Spleen (tissue), 11 donors: ENCODE data around the gene HK3. TPM values are rescaled to one million over a fixed set of nuclear protein-coding genes. Genes with fewer than 3 reads are reported as not detected.
A peak's percentile ranks its signal among the peaks of the same experiment; 100 is the strongest.

Experiments
- DNase-seq: peaks from one replicate; pipeline ENCODE4 v3.0.0-alpha.2; 2020
- H3K27ac ChIP-seq, 8 donors: fragments of 200-600 bp; sonication (generic) in 7 of 8; 1 replicate in 4 of 8; 2 replicates in 4 of 8; pipeline versions ENCODE4 v1.5.0 to v1.8.0; 2016 to 2021; ENCODE audit warnings: inconsistent platforms in 4 of 8, mild to moderate bottlenecking in 4 of 8, moderate library complexity in 1 of 8
- H3K27me3 ChIP-seq, 7 donors: fragments of 200-600 bp; sonication (generic) in 6 of 7; replicated peaks in 1 of 7; 1 replicate in 4 of 7; 2 replicates in 3 of 7; pipeline versions ENCODE4 v1.5.0 to v1.8.0; 2016 to 2021; ENCODE audit warnings: inconsistent platforms in 3 of 7, mild to moderate bottlenecking in 1 of 7
- H3K36me3 ChIP-seq, 6 donors: fragments of 200-600 bp; sonication (generic) in 5 of 6; 1 replicate in 4 of 6; 2 replicates in 2 of 6; pipeline versions ENCODE4 v1.5.0 to v1.8.0; 2016 to 2021; ENCODE audit warnings: inconsistent platforms in 2 of 6
- H3K4me1 ChIP-seq, 6 donors: fragments of 200-600 bp; sonication (generic) in 5 of 6; 1 replicate in 3 of 6; 2 replicates in 3 of 6; pipeline versions ENCODE4 v1.5.0 to v1.8.0; 2016 to 2021; ENCODE audit warnings: inconsistent platforms in 3 of 6
- H3K4me3 ChIP-seq, 8 donors: fragments of 200-600 bp; sonication (generic) in 7 of 8; 1 replicate in 4 of 8; 2 replicates in 4 of 8; pipeline versions ENCODE4 v1.5.0 to v1.8.0; 2016 to 2021; ENCODE audit warnings: inconsistent platforms in 4 of 8, mild to moderate bottlenecking in 4 of 8, moderate library complexity in 2 of 8
- H3K9me3 ChIP-seq, 8 donors: fragments of 200-600 bp; sonication (generic) in 7 of 8; 1 replicate in 4 of 8; 2 replicates in 4 of 8; pipeline versions ENCODE4 v1.5.0 to v1.8.0; 2016 to 2021; ENCODE audit warnings: inconsistent platforms in 4 of 8
- CTCF ChIP-seq, 11 experiments: fragments of 200-600 bp in 7 of 11; fragments of 450-650 bp in 4 of 11; sonication (generic) in 4 of 11; IDR thresholded peaks in 8 of 11; conservative IDR thresholded peaks in 3 of 11; 1 replicate in 7 of 11; 2 replicates in 4 of 11; pipeline versions ENCODE4 v1.4.0 to v1.8.0; 2016 to 2021; ENCODE audit warnings: antibody characterized with exemption in 11 of 11, inconsistent platforms in 4 of 11, mild to moderate bottlenecking in 1 of 11
- POLR2A ChIP-seq, 3 donors: fragments of 450-650 bp; IDR thresholded peaks; one replicate each; pipeline ENCODE4 v1.5.1; 2017; ENCODE audit warnings: antibody characterized with exemption in 3 of 3, mild to moderate bottlenecking in 1 of 3
- POLR2AphosphoS5 ChIP-seq, 3 donors: sonication (generic); formaldehyde crosslinking; IDR thresholded peaks; one replicate each; pipeline ENCODE4 v1.5.1; 2017; ENCODE audit warnings: antibody characterized with exemption in 3 of 3
- WGBS, 5 donors: extraction: QIAGEN DNeasy Blood & Tissue Kit in 3 of 5; methylation state at CpG; one replicate each; pipeline versions ENCODE4 v1.1.5 to v1.1.7; 2013 to 2018; 5-methylcytosine and 5-hydroxymethylcytosine counted together
- intact Hi-C: fragments of 100-400 bp; cut with DNase I; formaldehyde crosslinking; loops from one replicate; pipeline ENCODE4 v1.15.0; 2023; ENCODE audit warnings: low total_unique reads
- polyA plus RNA-seq, 3 donors: library from polyadenylated mRNA; stranded (reverse); fragments of 200-250 nt; gene quantifications; one replicate each; pipeline ENCODE4 v1.2.1, GENCODE V29; 2013
- total RNA-seq, 7 donors: library from RNA; depleted of rRNA in 3 of 7; stranded (reverse); fragments of >200 nt in 3 of 7; fragmentation: NEBNext Ultra II Directional in 4 of 7; extraction: Animal tissue kit (Norgen Biotek cat#: 25700) in 4 of 7; gene quantifications; one replicate each; pipeline versions ENCODE4 v1.1.0 to v1.2.1, GENCODE V29; 2016 to 2021
- donor health status: healthy with polysubstance abuse.
- donor health status: DM: no; HTN: no; CAD: no; lungs with moderate emphysema.
- donor health status: DM: no; HTN: no; CAD: no.
- donor health status: Bipolar disorder and iron deficiency.
- donor health status: healthy.
- donor health status: DM: no; HTN: no; CAD: no.
- donor health status: DM: yes; HTN: yes; CAD: no.

The HK3 gene
- total and polyA plus RNA-seq, 10 donors = 38.8 to 369 (median 168) TPM

- Histone ChIP-seq H3K27ac (no peak overlapping the region), H3K4me3 (no peak overlapping the region), H3K27me3 (peaks cover 0 to 10% (median 0%) of the 10 kb centered on the region in 7 donors), H3K9me3 (no peaks in the 10 kb centered on the region), H3K36me3 (peaks cover 0 to 94% (median 2%) of the 10 kb centered on the region in 6 donors), H3K4me1 (peaks cover 0 to 31% (median 0%) of the 10 kb centered on the region in 6 donors)
- WGBS, 5 donors = 83 to 91% (median 88%) methylated on average over 26 to 27 of the region's 27 CpGs
- DNase-seq = peak; percentile 57
- TF ChIP-seq CTCF (IDR thresholded peaks at IDR 0.05 in 8 of 11, conservative IDR thresholded peaks at IDR 0.05 in 3 of 11) = no peak
- peak in 1 of 3 donors; percentile 55 for TF ChIP-seq POLR2AphosphoS5 (IDR thresholded peaks at IDR 0.05)
- TF ChIP-seq POLR2A (IDR thresholded peaks at IDR 0.05) = no peak
- intact Hi-C loops = no loop called here
These were observed 10.9 kb downstream of the HK3 start for GRCh38 chr5:176888016-176888864.

- DNase-seq = peak; percentile 47
These were observed 11.8 kb downstream of the HK3 start for GRCh38 chr5:176887252-176887849.

GRCh38 chr5:176886336-176887251 is 12.6 kb downstream of the HK3 start:
- peak; percentile 66 for DNase-seq
- Histone ChIP-seq H3K36me3 (peaks cover 0 to 100% (median 7%) of the 10 kb centered on the region in 6 donors), H3K27me3 (no peaks in the 10 kb centered on the region), H3K4me1 (peaks cover 0 to 14% (median 0%) of the 10 kb centered on the region in 6 donors), H3K27ac (no peak overlapping the region), H3K4me3 (no peak overlapping the region), H3K9me3 (no peaks in the 10 kb centered on the region)
- 82 to 91% (median 85%) methylated on average over 12 to 13 of the region's 13 CpGs for WGBS, 5 donors
- TF ChIP-seq CTCF (IDR thresholded peaks at IDR 0.05 in 8 of 11, conservative IDR thresholded peaks at IDR 0.05 in 3 of 11) (no peak), POLR2AphosphoS5 (IDR thresholded peaks at IDR 0.05) (no peak), POLR2A (IDR thresholded peaks at IDR 0.05) (no peak)
- intact Hi-C loops = no loop called here

More at GRCh38 chr5:176887252-176887849, 11.8 kb downstream of the HK3 start:
- intact Hi-C loops = no loop called here
- H3K4me3 ChIP-seq = no peak overlapping the region
- H3K9me3 ChIP-seq = no peaks in the 10 kb centered on the region
- H3K27ac ChIP-seq = no peak overlapping the region
- 85 to 95% (median 90%) methylated on average over 12 to 28 of the region's 28 CpGs for WGBS, 5 donors
- H3K27me3 ChIP-seq = peaks cover 0 to 4% (median 0%) of the 10 kb centered on the region in 7 donors
- H3K36me3 ChIP-seq = peaks cover 0 to 94% (median 3%) of the 10 kb centered on the region in 6 donors
- TF ChIP-seq CTCF (IDR thresholded peaks at IDR 0.05 in 8 of 11, conservative IDR thresholded peaks at IDR 0.05 in 3 of 11) (no peak), POLR2AphosphoS5 (IDR thresholded peaks at IDR 0.05) (peak in 1 of 3 donors; percentile 30), POLR2A (IDR thresholded peaks at IDR 0.05) (no peak)
- peaks cover 0 to 22% (median 0%) of the 10 kb centered on the region in 6 donors for H3K4me1 ChIP-seq
